MG63 (cell line): ENCODE results near the gene TBRG4. TPM values are rescaled to one million over a fixed set of nuclear protein-coding genes. Genes with fewer than 3 reads are reported as not detected.

ENCODE experiments used
- DNase-seq: peaks from one replicate; pipeline ENCODE4 v3.0.0-alpha.2; 2020
- H3K27me3 ChIP-seq: fragments of 250-450 bp; sonication (Bioruptor Pico); 2 replicates; pipeline ENCODE4 v1.5.1; 2020; ENCODE audit warnings: mild to moderate bottlenecking, moderate library complexity
- H3K36me3 ChIP-seq: fragments of 250-450 bp; sonication (Bioruptor Pico); 2 replicates; pipeline ENCODE4 v1.5.1; 2020; ENCODE audit warnings: mild to moderate bottlenecking, moderate library complexity
- H3K4me3 ChIP-seq: fragments of 250-450 bp; sonication (Bioruptor Pico); 2 replicates; pipeline ENCODE4 v1.5.1; 2020; ENCODE audit warnings: mild to moderate bottlenecking, moderate library complexity
- H3K9me3 ChIP-seq: fragments of 250-450 bp; sonication (Bioruptor Pico); 2 replicates; pipeline ENCODE4 v1.5.1; 2020; ENCODE audit warnings: mild to moderate bottlenecking, moderate library complexity
- total RNA-seq: library from RNA; depleted of rRNA; stranded (reverse); fragments of >200 nt; shearing (Covaris generic); gene quantifications from 2 replicates; pipeline ENCODE4 v1.2.3, GENCODE V29; 2014; ENCODE audit warnings: low replicate concordance

Gene TBRG4
- total RNA-seq, 1 experiment from 2014 or later = 126 TPM

DNA sequence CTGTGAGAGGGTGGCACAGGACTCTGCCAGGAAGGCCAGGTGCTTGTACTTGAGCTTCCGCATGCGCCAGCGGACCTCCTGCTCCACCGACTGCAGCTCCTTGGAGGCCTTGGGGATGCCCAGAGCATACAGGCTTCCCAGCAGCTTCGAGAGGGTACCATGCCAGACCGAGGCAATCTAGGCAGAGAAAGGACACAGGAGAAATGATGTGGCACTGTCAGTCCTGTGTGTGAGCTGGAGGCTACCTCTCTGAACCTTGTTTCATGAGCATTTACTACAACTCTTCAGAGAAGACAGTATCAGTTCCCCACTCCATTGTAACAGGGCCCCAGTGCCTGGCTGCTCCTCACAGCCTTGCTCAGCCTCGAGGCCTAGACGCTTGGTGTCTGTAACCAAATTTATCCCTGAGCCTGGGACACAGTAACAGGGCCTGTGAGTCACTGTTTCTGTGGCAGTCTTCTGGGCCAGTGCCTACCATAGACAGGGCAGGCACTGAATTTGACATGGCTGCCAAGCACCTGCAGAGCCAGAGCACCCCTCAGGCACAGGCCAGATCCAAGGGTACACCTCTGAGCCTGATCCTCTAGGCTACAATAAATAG is 5.8 kb downstream of the TBRG4 start:
- Histone ChIP-seq H3K9me3 (no peaks in the 10 kb centered on the region), H3K36me3 (peaks cover 92% of the 10 kb centered on the region), H3K27me3 (no peaks in the 10 kb centered on the region), H3K4me3 (no peak overlapping the region)
- no peak for DNase-seq

DNA sequence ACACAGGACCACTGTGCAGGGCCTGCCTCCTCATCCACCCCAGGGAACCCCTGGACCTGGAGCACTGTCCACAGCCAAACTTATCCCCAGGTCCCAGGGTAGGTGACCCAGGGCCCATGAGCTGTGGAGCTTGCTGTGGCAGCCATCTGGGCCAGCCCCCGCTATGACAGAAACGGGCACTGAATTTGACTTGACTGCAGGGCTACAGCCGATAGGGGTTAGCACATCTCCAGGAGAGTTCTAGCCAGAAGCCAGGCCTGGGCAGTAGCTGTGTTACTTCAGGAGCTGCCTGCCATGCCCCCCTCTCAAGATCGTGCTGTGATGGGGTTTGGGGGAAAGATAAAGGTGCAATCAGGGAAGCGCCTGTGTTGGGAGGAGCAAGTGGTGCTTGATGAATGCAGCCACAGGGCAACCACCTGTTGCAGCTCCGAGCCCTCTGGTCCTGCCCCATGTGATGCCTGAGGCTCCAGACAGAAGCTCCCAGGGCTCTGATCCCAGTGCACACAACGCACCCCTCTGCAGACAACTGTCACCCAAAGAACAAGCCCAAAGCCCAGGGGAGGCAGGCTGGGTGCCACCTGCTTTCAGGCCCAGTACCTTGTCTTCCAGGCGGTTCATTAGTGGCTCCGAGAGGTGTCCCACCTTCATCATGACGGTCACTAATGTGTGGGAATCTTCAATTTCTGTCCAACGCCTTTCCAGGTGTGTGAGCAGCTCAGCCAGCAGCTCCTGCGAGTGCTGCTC is 6.5 kb downstream of the TBRG4 start:
- no peaks in the 10 kb centered on the region for H3K27me3 ChIP-seq
- peaks cover 96% of the 10 kb centered on the region for H3K36me3 ChIP-seq
- H3K9me3 ChIP-seq = no peaks in the 10 kb centered on the region
- DNase-seq = no peak
- H3K4me3 ChIP-seq = no peak overlapping the region

DNA sequence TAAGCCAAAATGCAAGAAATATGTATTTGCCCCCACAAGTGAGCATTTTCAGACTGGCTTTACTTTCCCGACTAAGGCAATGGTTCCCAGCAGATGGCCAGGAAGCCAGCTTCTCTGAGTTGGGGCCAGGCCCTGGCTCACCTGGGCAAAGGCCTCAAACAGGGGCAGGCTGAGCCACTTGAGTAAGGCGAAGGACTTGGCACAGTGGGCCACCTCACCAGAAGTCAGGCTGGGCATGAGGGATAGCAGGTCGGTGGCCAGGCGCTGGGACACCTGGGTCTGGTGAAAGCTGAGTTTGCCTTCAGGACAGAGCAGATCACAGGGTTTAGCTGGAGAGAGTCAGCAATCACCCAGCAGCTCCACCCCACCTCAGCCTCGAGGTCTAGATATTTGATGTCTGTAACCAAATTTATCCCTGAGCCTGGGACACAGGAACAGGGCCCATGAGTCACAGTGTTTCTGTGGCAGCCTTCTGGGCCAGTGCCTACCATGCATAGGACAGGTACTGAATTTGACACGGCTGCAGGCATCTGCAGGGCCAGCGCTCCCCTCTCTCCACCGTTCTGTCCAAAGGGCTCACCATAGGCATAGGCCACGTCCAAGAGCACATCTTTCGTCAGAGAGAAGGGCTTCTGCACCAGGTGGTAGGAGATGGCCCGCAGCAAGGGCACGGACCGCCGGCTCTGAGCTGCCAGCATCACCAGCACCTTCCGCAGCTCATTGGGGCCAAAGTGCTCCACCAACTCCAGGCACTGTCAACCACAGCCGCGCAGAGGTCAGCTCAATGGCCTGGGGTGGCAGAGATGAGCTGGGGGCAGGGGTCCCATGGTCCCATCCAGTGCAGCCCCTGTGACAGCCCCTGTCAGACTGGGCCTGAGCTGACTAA is 7.3 kb downstream of the TBRG4 start:
- Histone ChIP-seq H3K27me3 (no peaks in the 10 kb centered on the region), H3K36me3 (peaks cover 98% of the 10 kb centered on the region), H3K9me3 (no peaks in the 10 kb centered on the region), H3K4me3 (no peak overlapping the region)
- no peak for DNase-seq

DNA sequence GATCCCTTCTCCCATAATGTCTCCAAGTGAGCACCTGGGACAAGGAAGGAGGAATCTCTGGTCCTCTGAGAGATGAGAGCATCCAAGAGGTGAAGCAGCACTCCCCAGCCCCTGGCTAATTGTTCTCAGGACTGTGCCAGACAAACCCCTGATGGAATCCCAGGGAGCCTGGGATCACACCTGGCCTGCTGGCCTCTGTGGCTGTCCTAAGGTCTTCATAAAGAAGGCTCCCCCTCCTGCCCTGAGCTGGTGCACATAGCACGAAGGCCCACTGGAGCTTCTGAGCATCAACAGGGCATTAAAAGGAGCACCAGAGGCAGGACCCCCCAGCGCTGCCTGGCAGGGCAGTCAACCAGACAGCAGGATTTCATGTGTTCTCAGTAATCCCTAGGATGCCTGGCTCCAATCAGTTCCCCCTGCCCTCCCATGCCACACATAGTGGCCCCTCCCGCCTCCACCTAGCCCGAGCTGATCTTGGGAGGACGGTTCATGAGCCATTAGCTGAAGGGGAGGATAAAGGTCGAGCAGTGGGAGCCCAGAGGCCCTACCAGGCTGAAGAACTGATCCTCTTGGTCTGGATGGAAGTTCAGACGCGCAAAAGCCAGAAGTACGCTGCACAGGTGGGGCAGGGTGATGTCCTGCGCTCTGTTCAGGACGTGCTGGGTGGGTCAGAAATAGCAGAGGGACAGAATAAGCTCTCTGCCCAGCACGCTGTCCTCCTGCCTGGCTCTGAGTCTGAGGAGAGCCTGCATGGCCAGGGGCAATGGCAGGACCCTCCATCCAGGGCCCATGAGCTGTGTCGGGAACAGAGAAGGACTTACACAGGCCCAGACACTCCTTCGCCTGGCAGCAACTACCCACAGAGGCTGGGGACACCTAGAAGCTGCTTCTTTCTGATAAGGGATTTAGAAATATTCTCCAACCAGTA is 8.4 kb downstream of the TBRG4 start:
- Histone ChIP-seq H3K9me3 (no peaks in the 10 kb centered on the region), H3K4me3 (no peak overlapping the region), H3K36me3 (peaks cover 92% of the 10 kb centered on the region), H3K27me3 (no peaks in the 10 kb centered on the region)
- no peak for DNase-seq

DNA sequence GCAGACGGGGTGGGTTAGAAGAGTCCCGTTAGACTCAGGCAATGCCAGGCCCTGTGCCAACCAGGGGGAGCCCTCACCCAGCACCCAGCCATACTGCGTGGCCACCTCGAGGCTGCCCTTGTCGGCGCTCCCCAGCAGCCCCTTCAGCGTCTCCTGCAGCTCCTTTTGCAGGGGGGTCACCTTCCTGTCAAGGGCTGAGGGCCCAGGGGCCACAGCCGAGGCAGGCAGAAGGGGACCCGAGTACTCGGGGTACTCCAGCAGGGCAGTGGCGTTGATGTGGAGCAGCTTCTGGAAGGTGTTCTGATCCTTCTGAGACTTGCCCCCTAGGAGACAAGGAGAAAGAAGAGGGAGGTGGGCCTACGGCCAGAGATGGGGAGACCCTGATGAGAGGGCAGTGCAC is 9.7 kb downstream of the TBRG4 start:
- no peak for DNase-seq
- peaks cover 79% of the 10 kb centered on the region for H3K36me3 ChIP-seq
- no peak overlapping the region for H3K4me3 ChIP-seq
- no peaks in the 10 kb centered on the region for H3K27me3 ChIP-seq
- no peaks in the 10 kb centered on the region for H3K9me3 ChIP-seq

DNA sequence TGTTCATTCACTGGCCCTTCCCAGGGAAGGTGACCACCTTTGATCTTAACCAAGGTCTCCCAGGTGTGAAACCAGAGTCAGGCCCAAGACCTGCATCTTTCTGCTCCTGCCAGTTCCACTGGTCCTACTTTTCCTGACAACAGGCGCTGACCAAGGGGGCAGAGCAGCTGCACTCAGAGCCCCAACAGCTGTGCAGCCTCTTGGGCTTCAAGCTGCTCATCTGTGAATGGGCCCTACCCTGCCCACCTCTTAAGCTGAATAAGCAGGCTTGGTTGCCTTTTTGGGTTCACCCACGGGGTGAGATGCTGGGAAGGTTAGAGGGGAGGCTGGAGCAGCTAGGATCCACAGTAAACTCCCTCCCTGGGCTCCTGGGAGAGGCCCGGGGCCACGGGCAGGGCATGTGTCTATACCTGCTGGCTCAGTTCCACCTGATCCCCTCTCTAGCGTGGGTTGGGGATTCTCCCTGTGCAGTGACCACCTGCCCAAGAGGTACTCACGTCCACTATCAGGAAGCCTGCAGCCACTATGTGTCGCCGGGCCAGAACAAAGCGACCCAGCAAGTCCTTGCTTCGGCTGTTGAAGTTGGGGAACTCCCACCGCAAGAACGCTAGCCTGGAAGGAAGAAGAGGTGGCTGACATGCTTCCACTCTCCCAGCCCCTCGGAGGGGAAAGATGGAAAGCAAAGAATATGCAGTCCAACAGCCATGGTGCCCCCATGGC is 10.6 kb downstream of the TBRG4 start:
- Histone ChIP-seq H3K27me3 (no peaks in the 10 kb centered on the region), H3K36me3 (peaks cover 70% of the 10 kb centered on the region)

DNA sequence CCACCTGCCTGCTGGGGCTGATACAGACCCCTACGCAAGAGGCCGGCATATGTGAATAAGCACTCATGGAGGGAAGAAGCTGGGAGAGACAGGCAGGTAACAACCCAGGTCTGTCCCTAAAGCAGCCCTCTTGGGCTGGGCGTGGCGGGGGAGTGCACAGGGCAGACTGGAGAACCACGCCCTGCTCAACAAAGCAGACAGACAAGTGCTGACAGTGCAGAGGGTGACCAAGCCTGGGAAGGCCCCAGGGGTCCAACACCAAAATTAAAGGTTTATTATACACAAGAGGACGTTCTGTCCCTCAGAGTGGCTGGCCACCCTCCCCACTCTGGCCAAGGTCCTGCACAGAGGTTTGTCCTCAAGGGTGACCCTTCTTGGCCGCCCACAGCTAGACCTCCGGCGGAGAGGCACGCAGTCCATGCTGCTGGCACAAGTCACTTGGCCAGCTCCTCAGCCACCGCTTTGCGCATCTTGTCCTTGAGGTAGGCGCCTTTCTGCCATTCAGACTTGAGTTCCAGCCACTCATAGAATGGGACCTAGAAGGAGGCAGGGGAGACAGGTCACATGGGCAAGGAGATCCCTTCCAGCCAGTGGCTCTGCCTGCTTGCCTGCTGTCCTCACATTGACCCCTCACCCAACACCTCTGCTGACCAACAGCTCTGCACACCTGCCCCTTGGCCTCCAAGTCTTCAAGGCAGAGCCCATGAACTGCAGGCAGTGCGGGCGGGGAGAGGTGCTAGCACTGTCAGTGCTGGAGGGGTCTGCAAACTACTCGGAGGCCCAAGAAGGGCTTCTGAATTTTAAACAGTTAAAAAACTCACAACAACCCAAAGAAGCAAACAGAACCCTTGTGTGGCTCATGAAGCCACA is 11.4 kb downstream of the TBRG4 start:
- Histone ChIP-seq H3K4me3 (no peak overlapping the region), H3K9me3 (no peaks in the 10 kb centered on the region), H3K36me3 (peaks cover 62% of the 10 kb centered on the region), H3K27me3 (no peaks in the 10 kb centered on the region)
- DNase-seq = no peak

More for the DNA sequence above, 10.6 kb downstream of the TBRG4 start:
- Histone ChIP-seq H3K4me3 (no peak overlapping the region), H3K9me3 (no peaks in the 10 kb centered on the region)
- DNase-seq = no peak

DNA sequence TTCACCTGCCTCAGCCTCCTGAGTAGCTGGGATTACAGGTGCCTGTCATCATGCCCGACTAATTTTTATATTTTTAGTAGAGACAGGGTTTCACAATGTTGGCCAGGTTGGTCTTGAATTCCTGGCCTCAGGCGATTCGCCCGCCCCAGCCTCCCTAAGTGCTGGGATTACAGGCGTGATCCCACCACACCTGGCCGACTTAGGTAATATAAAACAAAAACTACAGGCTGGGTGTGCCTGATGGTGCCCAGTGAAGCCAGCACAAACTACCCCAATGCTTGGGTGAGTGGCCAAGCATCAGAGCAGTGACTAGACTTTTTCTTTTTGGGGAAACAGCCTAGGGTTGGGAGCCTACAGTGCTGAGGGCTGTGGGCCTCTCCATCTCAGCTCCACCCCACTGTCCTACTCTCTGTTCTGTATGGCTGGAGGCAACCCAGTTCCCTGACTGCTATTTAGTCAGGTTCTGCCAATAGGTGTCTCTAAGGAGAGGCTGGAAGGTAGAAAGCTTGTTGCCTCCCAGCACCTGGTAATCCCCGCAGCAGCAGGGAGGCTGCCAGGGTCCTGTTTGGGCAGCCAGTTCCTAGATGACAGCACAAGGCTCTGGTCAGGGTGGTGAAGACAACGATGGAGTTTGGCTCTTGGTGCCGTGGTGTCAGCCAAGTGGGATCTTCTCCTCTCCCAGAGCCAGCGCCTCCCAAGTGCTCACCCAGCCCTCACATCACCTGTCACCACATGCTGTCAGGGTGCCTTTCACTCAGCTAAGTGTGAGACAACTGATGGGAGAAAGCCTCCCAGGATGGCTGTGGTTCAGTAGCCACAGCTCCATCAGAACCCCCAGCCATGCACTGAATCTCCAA is 12.3 kb downstream of the TBRG4 start:
- no peak for DNase-seq
- 0 out of 2 replicates have a peak, but pooled peaks cover 2% of the 10 kb centered on the region for H3K9me3 ChIP-seq
- no peak overlapping the region for H3K4me3 ChIP-seq
- peaks cover 53% of the 10 kb centered on the region for H3K36me3 ChIP-seq
- no peaks in the 10 kb centered on the region for H3K27me3 ChIP-seq

DNA sequence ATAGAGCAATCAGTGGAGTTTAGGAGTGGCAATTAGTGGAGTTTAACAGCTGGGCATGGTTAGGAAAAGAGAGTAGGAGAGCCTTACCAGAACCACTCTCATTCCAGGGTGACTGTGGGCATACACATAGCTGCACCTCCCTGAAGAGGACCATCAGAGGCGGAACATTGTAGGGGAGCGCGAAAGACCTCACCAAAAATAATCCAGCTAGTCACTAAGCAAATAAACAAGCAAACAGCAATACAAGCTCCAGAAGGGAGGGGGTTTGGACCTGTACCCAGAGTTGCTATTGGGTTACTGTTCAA is 18.6 kb downstream of the TBRG4 start:
- Histone ChIP-seq H3K36me3 (no peaks in the 10 kb centered on the region), H3K9me3 (0 out of 2 replicates have a peak, but pooled peaks cover 5% of the 10 kb centered on the region), H3K27me3 (no peaks in the 10 kb centered on the region), H3K4me3 (no peak overlapping the region)
- peak; percentile 64 for DNase-seq

DNA sequence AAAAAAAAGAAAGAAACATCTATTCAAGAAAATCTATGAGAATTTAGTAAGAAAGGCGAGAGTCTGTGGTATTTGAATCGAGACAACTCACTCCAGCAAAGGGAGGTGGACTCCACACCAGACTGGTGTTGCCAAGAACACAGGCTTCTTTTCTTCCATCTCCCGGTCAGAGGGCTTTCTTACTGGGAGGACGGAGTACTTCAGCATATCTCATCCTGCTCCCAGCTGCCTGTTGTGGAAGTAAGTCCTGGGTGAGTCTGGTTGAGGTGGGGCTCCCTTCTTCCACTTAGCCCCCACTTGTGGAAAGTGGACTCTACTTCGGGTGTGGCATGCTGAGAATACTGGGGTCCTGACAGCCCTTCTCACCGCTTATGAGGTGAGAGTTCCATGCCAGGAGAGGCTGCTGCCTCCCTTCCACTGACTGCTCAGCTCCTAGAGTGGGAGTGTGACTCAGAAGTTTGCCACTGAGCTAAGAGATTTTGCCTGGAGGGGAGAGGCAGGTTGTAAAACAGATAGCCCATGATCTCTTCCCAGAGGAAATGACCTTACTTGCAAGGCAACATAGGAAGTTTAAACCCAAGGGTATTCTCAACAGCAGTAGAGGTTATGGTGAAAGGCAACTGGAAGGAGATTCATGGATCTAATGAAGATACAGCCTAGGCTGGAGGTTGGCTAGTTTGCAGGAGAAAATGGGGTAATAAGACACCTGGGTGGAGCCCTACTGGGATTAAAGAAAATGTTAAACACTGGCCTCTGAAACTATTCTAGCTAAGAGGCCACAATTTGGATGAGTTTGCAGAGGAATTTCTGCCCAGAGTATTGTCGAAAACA is 19.2 kb downstream of the TBRG4 start:
- DNase-seq = peak; percentile 65
- H3K9me3 ChIP-seq = 0 out of 2 replicates have a peak, but pooled peaks cover 5% of the 10 kb centered on the region
- no peak overlapping the region for H3K4me3 ChIP-seq
- H3K36me3 ChIP-seq = no peaks in the 10 kb centered on the region
- no peaks in the 10 kb centered on the region for H3K27me3 ChIP-seq

DNA sequence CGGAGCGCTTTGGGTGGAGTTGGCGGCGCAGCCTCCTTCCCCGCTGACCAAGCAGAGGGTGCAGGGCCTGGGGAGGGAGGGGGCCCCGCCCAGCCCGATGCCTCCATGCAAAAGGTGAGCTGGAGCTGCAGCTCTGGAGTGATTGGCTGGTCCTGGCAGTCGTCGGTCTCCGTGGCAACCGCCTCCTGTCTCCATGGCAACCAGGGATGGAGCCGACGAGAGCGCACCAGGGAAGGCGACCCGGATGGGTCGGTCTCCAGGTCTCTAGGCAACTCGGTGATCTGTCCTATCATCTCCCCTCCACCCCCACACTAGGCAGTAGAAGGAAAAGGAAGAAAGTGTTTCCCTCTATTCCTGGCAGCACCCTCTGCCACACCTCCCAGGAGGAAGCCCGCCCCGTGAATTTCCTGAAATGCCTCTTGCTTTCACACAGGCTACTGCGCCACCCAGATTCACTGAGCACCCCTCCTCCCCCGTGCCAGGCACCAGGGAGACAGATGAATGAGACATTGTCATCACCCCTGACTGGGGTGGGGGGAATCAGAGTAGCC is 22.1 kb downstream of the TBRG4 start:
- DNase-seq = peak; percentile 26
- H3K4me3 ChIP-seq = no peak overlapping the region
- H3K36me3 ChIP-seq = no peaks in the 10 kb centered on the region
- no peaks in the 10 kb centered on the region for H3K27me3 ChIP-seq
- 0 out of 2 replicates have a peak, but pooled peaks cover 5% of the 10 kb centered on the region for H3K9me3 ChIP-seq

DNA sequence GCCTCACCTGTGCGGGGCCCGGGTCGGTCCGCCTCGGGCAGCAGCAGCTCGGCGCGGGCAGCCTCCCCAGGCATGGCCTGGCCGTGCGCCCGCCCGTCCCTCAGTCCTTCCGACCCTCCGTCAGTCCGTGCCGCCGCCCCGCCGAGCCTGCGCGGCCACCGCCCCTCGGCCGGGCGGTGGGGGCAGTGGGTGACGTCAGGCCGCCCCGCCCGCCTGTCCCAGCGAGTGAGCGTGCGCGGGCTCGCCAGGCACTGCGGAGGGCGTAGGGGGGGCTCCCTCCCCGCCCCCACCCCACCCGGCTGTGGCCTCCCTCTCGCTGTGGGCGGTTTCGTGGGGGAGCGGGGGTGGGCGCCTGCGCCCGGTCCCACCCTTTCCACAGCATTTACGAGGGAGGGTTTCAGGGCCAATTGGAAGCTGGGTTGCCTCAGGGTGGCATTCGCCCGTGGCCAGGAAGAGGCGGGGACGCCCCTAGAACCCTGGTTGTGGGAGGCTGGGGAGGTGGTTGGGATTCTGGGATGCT is 22.6 kb downstream of the TBRG4 start, which contains the start of gene NACAD:
Gene NACAD, minus strand, starts transcription at position 149 of the 520 bp plus-strand sequence. Its CDS starts 75 bp downstream, at position 74.
- H3K36me3 ChIP-seq = no peaks in the 10 kb centered on the region
- DNase-seq = no peak

DNA sequence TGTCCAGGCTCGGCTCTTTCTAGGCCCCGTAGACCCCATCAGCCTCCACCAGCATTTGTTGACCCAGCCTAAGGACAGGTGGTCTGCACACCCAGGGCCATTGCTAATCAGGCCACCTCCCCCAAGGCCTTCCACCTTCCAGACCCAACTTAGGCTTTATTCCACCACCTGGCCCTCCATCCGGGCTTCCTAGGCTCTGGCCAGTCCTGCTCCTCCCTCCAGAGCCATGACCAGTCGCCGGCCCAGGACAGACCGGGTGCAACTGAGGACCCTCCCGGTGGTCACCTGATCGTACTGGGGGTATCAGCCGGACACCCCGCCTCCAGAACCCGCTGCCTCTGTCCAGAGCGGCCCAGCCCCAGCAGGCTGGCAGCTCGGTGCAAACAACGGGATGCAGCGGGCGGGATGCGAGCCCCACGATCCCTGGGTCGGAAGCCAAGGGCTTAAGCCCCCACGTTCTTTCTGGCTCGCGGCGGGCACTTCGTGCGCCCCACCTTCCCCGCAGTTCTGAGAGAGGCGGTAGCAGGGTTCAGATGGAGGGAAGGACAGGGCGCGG is 23.3 kb downstream of the TBRG4 start:
- Histone ChIP-seq H3K27me3 (no peaks in the 10 kb centered on the region), H3K36me3 (no peaks in the 10 kb centered on the region), H3K9me3 (no peaks in the 10 kb centered on the region), H3K4me3 (no peak overlapping the region)
- DNase-seq = no peak

More for the DNA sequence above, 22.6 kb downstream of the TBRG4 start, which contains the start of gene NACAD:
- Histone ChIP-seq H3K27me3 (no peaks in the 10 kb centered on the region), H3K9me3 (no peaks in the 10 kb centered on the region), H3K4me3 (no peak within 1 kb of the TSS)
